Measurements from ENCODE around the gene CELF5.

CELF5 gene

DNA sequence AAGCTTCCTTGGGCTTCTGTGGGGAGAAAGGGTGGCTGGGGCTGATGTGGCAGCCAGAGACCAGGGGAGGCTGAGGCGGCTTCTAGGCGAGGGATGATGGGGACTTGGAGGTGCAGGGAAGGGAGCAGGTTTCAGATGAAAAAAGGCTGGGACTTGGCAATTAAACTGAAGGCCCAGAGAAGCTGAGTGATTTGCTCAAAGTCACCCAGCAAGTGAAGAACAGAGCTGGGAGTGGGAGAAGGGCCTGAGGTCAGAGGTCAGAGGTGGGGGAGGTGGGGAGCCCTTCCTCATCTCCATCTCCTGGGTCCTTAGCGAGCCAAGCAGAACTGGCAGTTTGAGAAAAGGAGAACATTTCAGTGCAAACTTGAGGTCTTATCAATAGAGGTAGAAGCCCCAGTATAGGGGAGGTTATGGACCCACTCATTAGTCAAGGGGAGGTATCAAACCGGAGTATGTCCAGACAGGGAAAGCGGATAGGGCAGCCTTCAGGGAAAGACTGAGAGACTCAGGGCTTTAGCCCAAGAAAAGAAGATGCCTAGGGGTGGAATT is 92.3 kb downstream of the CELF5 start:
- TF ChIP-seq USF1 (IDR thresholded peaks at IDR 0.05) (no peak), REST (IDR thresholded peaks at IDR 0.05; ENCODE audit: low read depth) (no peak), CEBPB (IDR thresholded peaks at IDR 0.05) (no peak), YY1 (IDR thresholded peaks at IDR 0.05; ENCODE audit: low read depth) (no peak), ZBTB7A (IDR thresholded peaks at IDR 0.05; ENCODE audit: low read depth) (no peak), TAF1 (IDR thresholded peaks at IDR 0.05; ENCODE audit: low read depth) (no peak), MAX (IDR thresholded peaks at IDR 0.05) (no peak), CREB1 (IDR thresholded peaks at IDR 0.05; ENCODE audit: low read depth) (no peak), RAD21 (IDR thresholded peaks at IDR 0.05; ENCODE audit: low read depth) (no peak), TCF12 (IDR thresholded peaks at IDR 0.05; ENCODE audit: low read depth) (no peak), FOXM1 (IDR thresholded peaks at IDR 0.05; ENCODE audit: borderline replicate concordance, low read depth) (no peak), EP300 (IDR thresholded peaks at IDR 0.05; ENCODE audit: borderline replicate concordance) (no peak), EGR1 (IDR thresholded peaks at IDR 0.05) (no peak), NFIC (IDR thresholded peaks at IDR 0.05) (no peak), TEAD4 (IDR thresholded peaks at IDR 0.05) (no peak)

GRCh38 chr19:3319643-3320353 is 95.3 kb downstream of the CELF5 start:
- TF ChIP-seq USF1 (IDR thresholded peaks at IDR 0.05) (no peak), RAD21 (IDR thresholded peaks at IDR 0.05; ENCODE audit: low read depth) (no peak), FOXM1 (IDR thresholded peaks at IDR 0.05; ENCODE audit: borderline replicate concordance, low read depth) (no peak)

- TF ChIP-seq EGR1 (IDR thresholded peaks at IDR 0.05) (no peak), EP300 (IDR thresholded peaks at IDR 0.05; ENCODE audit: borderline replicate concordance) (no peak), NFIC (IDR thresholded peaks at IDR 0.05) (no peak), CEBPB (IDR thresholded peaks at IDR 0.05) (no peak)
Measured at GRCh38 chr19:3320354-3320670, 95.9 kb downstream of the CELF5 start.

GRCh38 chr19:3320853-3321252 is 96.4 kb downstream of the CELF5 start:
- TF ChIP-seq TEAD4 (IDR thresholded peaks at IDR 0.05) (no peak), TAF1 (IDR thresholded peaks at IDR 0.05; ENCODE audit: low read depth) (no peak), REST (IDR thresholded peaks at IDR 0.05; ENCODE audit: low read depth) (no peak), MAX (IDR thresholded peaks at IDR 0.05) (no peak), FOXM1 (IDR thresholded peaks at IDR 0.05; ENCODE audit: borderline replicate concordance, low read depth) (no peak), USF1 (IDR thresholded peaks at IDR 0.05) (no peak), NFIC (IDR thresholded peaks at IDR 0.05) (no peak), CREB1 (IDR thresholded peaks at IDR 0.05; ENCODE audit: low read depth) (no peak), YY1 (IDR thresholded peaks at IDR 0.05; ENCODE audit: low read depth) (no peak), RAD21 (IDR thresholded peaks at IDR 0.05; ENCODE audit: low read depth) (no peak), EGR1 (IDR thresholded peaks at IDR 0.05) (no peak), CEBPB (IDR thresholded peaks at IDR 0.05) (no peak), TCF12 (IDR thresholded peaks at IDR 0.05; ENCODE audit: low read depth) (no peak), EP300 (IDR thresholded peaks at IDR 0.05; ENCODE audit: borderline replicate concordance) (no peak), ZBTB7A (IDR thresholded peaks at IDR 0.05; ENCODE audit: low read depth) (no peak)

DNA sequence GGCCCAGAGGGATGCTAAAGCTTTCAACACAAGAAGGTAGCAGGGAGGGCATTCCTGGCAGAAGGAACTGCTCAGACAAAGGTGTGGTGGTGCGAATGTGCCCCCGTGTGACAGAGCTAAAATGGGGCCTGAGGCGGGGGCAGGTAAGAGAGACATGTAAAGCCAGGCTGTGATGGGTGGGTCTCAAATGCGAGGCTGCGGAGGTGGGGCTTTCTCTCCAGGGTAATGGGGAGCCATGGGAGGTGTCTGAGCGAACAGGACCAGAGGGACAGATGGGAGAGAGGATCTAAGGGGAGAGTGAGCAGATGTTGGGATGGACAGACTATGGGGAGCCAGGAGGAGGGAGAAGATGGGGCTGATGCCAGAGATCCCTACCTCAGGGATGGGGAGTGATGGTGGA is 97.2 kb downstream of the CELF5 start:
- TF ChIP-seq ZBTB7A (IDR thresholded peaks at IDR 0.05; ENCODE audit: low read depth) (no peak), CEBPB (IDR thresholded peaks at IDR 0.05) (no peak), FOXM1 (IDR thresholded peaks at IDR 0.05; ENCODE audit: borderline replicate concordance, low read depth) (no peak), EGR1 (IDR thresholded peaks at IDR 0.05) (no peak), CREB1 (IDR thresholded peaks at IDR 0.05; ENCODE audit: low read depth) (no peak), RAD21 (IDR thresholded peaks at IDR 0.05; ENCODE audit: low read depth) (no peak), TCF12 (IDR thresholded peaks at IDR 0.05; ENCODE audit: low read depth) (no peak), NFIC (IDR thresholded peaks at IDR 0.05) (no peak), MAX (IDR thresholded peaks at IDR 0.05) (no peak), EP300 (IDR thresholded peaks at IDR 0.05; ENCODE audit: borderline replicate concordance) (no peak), TAF1 (IDR thresholded peaks at IDR 0.05; ENCODE audit: low read depth) (no peak), YY1 (IDR thresholded peaks at IDR 0.05; ENCODE audit: low read depth) (no peak)

Data from Ishikawa (cell line).